Vagina (tissue), 2 donors: ENCODE results near the gene EP400.

ENCODE experiments used
- CTCF ChIP-seq, 3 experiments: fragments of 450-650 bp in 2 of 3; fragments of 200-600 bp in 1 of 3; sonication (generic) in 1 of 3; IDR thresholded peaks; one replicate each; pipeline ENCODE4 v1.5.1; 2017 to 2019; ENCODE audit warnings: antibody characterized with exemption in 3 of 3, mild to moderate bottlenecking in 2 of 3, moderate library complexity in 2 of 3
- POLR2A ChIP-seq, 2 donors: fragments of 450-650 bp; IDR thresholded peaks; one replicate each; pipeline ENCODE4 v1.6.1; 2017; ENCODE audit warnings: antibody characterized with exemption in 2 of 2, mild to moderate bottlenecking in 2 of 2, moderate library complexity in 2 of 2
- POLR2AphosphoS5 ChIP-seq, 2 donors: sonication (generic); formaldehyde crosslinking; IDR thresholded peaks; one replicate each; pipeline ENCODE4 v1.9.0; 2017; ENCODE audit warnings: antibody characterized with exemption in 2 of 2, mild to moderate bottlenecking in 2 of 2, low read depth in 1 of 2; ENCODE audit not compliant: insufficient read depth in 1 of 2

- TF ChIP-seq CTCF (IDR thresholded peaks at IDR 0.05) (no peak), POLR2A (IDR thresholded peaks at IDR 0.05) (no peak), POLR2AphosphoS5 (IDR thresholded peaks at IDR 0.05; ENCODE audit: insufficient read depth in 1 of 2, low read depth in 1 of 2) (no peak)
These were observed 21.5 kb downstream of the EP400 start for GRCh38 chr12:131971226-131971625.
